Neural progenitor cell (in vitro differentiated cells): ENCODE measurements around the gene MOGAT1. TPM values are rescaled to one million over a fixed set of nuclear protein-coding genes. Genes with fewer than 3 reads are reported as not detected.

Experiments
- DNase-seq: peaks from one replicate; pipeline ENCODE4 v3.0.0-alpha.2; 2016; ENCODE audit warnings: low spot score
- H2AFZ ChIP-seq: fragments of 200-600 bp; sonication (generic); replicated peaks from 2 replicates; pipeline ENCODE4 v1.6.1; 2016; ENCODE audit warnings: antibody characterized with exemption
- H3F3A ChIP-seq: fragments of 200-600 bp; sonication (generic); 2 replicates; pipeline ENCODE4 v1.6.1; 2016; ENCODE audit warnings: antibody characterized with exemption, low read depth
- H3K27ac ChIP-seq: fragments of 200-600 bp; sonication (generic); 2 replicates; pipeline ENCODE4 v1.5.1; 2016; ENCODE audit warnings: mild to moderate bottlenecking
- H3K27me3 ChIP-seq: fragments of 200-600 bp; sonication (generic); 2 replicates; pipeline ENCODE4 v1.6.1; 2016; ENCODE audit warnings: mild to moderate bottlenecking, moderate library complexity
- H3K36me3 ChIP-seq: fragments of 200-600 bp; sonication (generic); 2 replicates; pipeline ENCODE4 v1.5.1; 2016
- H3K4me1 ChIP-seq: fragments of 200-600 bp; sonication (generic); 2 replicates; pipeline ENCODE4 v1.6.1; 2016; ENCODE audit warnings: mixed run types
- H3K4me2 ChIP-seq: fragments of 200-600 bp; sonication (generic); 2 replicates; pipeline ENCODE4 v1.6.1; 2016
- H3K4me3 ChIP-seq: fragments of 200-600 bp; sonication (generic); 2 replicates; pipeline ENCODE4 v1.5.1; 2016
- H3K79me2 ChIP-seq: fragments of 200-600 bp; sonication (generic); 2 replicates; pipeline ENCODE4 v1.6.1; 2016; ENCODE audit warnings: low read depth
- H3K9ac ChIP-seq: fragments of 200-600 bp; sonication (generic); 2 replicates; pipeline ENCODE4 v1.6.1; 2016
- H3K9me3 ChIP-seq: fragments of 200-600 bp; sonication (generic); 2 replicates; pipeline ENCODE4 v1.5.1; 2016; ENCODE audit warnings: low read depth
- H4K20me1 ChIP-seq: fragments of 200-600 bp; sonication (generic); 2 replicates; pipeline ENCODE4 v1.6.1; 2016; ENCODE audit warnings: low read depth
- H3K27ac Mint-ChIP-seq: 3 replicates; pipeline ENCODE4 v1.8.0; 2021; ENCODE audit warnings: mixed read lengths
- H3K27me3 Mint-ChIP-seq: 2 replicates; pipeline ENCODE4 v1.8.0; 2022; ENCODE audit warnings: low read depth, mild to moderate bottlenecking, inconsistent platforms, moderate library complexity, mixed read lengths; ENCODE audit not compliant: insufficient read depth
- H3K36me3 Mint-ChIP-seq: 3 replicates; pipeline ENCODE4 v1.8.0; 2021; ENCODE audit warnings: mixed read lengths
- H3K4me1 Mint-ChIP-seq: 3 replicates; pipeline ENCODE4 v1.8.0; 2021; ENCODE audit warnings: mixed read lengths
- H3K4me3 Mint-ChIP-seq: 3 replicates; pipeline ENCODE4 v1.8.0; 2021; ENCODE audit warnings: mild to moderate bottlenecking, moderate library complexity, mixed read lengths
- H3K9me3 Mint-ChIP-seq: 3 replicates; pipeline ENCODE4 v1.8.0; 2020; ENCODE audit warnings: mixed read lengths
- EZH2 ChIP-seq: fragments of 200-600 bp; sonication (generic); IDR thresholded peaks from 2 replicates; pipeline ENCODE4 v1.6.1; 2017; ENCODE audit warnings: antibody characterized with exemption, mild to moderate bottlenecking, moderate library complexity
- EZH2phosphoT487 ChIP-seq: fragments of 200-600 bp; sonication (generic); IDR thresholded peaks from 2 replicates; pipeline ENCODE4 v1.6.1; 2017; ENCODE audit warnings: antibody characterized with exemption
- total RNA-seq: library from RNA; depleted of rRNA; stranded (reverse); fragments of >200 nt; gene quantifications from 2 replicates; pipeline ENCODE4 v1.2.3, GENCODE V29; 2015; ENCODE audit warnings: low replicate concordance
- TF ChIP-seq, protein P1 (sequence below): fragments of 200-600 bp; sonication (generic); IDR thresholded peaks from 2 replicates; pipeline ENCODE4 v1.5.1; 2017; ENCODE audit warnings: antibody characterized with exemption, mild to moderate bottlenecking

MOGAT1 gene
- total RNA-seq, 1 donor from 2014 or later: 2.0 TPM

DNA sequence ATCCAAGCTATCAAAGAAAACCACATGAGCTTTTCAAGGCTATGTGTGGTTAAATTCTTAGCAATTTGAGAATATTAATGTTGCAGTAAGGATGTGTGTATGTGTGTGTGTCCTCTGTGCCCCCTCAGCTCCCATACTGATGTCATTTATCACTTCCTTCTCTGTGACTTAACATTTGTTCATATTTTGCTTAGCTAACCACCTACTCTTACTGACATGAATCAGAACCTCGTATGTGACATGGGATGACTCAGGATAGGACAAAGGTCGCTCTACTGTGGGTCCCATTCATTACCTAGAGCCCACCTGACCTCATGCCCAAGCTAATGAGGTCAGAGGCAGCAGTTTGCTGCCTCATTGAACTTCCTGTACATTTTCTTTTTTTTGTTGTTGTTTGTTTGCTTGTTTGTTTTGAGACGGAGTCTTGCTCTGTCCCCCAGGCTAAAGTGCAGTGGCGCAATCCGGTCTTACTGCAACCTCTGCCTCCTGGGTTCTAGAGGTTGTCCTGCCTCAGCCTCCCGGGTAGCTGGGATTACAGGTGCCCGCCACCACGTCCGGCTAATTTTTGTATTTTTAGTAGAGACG is 36.3 kb downstream of the MOGAT1 start:
- H3K79me2 ChIP-seq: no peaks in the 10 kb centered on the region
- no peak overlapping the region for H3K4me3 ChIP-seq
- Mint-ChIP-seq H3K4me1 (peaks cover 18% of the 10 kb centered on the region), H3K4me3 (no peak overlapping the region), H3K9me3 (no peaks in the 10 kb centered on the region), H3K27ac (no peak overlapping the region), H3K36me3 (no peaks in the 10 kb centered on the region), H3K27me3 (peaks cover 13% of the 10 kb centered on the region)
- no peak overlapping the region for H3K9ac ChIP-seq
- peaks cover 10% of the 10 kb centered on the region for H3F3A ChIP-seq
- peaks cover 8% of the 10 kb centered on the region for H3K4me1 ChIP-seq
- no peak overlapping the region for H2AFZ ChIP-seq
- H3K4me2 ChIP-seq: no peak overlapping the region
- H3K27me3 ChIP-seq: no peaks in the 10 kb centered on the region
- TF ChIP-seq EZH2phosphoT487 (no peak), EZH2 (no peak)
- TF ChIP-seq, protein P1, sequence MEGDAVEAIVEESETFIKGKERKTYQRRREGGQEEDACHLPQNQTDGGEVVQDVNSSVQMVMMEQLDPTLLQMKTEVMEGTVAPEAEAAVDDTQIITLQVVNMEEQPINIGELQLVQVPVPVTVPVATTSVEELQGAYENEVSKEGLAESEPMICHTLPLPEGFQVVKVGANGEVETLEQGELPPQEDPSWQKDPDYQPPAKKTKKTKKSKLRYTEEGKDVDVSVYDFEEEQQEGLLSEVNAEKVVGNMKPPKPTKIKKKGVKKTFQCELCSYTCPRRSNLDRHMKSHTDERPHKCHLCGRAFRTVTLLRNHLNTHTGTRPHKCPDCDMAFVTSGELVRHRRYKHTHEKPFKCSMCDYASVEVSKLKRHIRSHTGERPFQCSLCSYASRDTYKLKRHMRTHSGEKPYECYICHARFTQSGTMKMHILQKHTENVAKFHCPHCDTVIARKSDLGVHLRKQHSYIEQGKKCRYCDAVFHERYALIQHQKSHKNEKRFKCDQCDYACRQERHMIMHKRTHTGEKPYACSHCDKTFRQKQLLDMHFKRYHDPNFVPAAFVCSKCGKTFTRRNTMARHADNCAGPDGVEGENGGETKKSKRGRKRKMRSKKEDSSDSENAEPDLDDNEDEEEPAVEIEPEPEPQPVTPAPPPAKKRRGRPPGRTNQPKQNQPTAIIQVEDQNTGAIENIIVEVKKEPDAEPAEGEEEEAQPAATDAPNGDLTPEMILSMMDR: no peak
- H3K9me3 ChIP-seq: no peaks in the 10 kb centered on the region
- H3K36me3 ChIP-seq: no peaks in the 10 kb centered on the region
- H4K20me1 ChIP-seq: no peaks in the 10 kb centered on the region
- no peak for DNase-seq
- H3K27ac ChIP-seq: no peak overlapping the region

DNA sequence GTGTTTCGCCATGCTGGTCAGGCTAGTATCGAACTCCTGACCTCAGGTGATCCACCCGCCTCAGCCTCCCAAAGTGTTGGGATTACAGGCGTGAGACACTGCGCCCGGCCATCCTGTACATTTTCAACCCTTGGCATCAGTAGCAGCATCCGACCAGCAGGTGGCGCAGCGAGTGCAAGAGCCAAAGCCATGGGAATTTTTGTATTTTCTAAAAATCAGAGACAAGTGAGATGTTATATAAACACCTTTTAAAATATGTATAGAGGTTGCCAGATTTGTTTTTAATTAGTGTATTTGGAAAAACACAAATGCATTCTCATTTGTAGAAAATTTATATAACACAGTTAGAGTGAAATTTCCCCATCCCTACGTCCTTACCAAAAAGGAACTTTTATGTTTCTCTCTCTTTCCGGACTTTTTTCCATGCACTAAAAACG is 36.8 kb downstream of the MOGAT1 start:
- Mint-ChIP-seq H3K9me3 (no peaks in the 10 kb centered on the region), H3K4me1 (peaks cover 18% of the 10 kb centered on the region), H3K4me3 (no peak overlapping the region), H3K27ac (no peak overlapping the region), H3K36me3 (no peaks in the 10 kb centered on the region), H3K27me3 (peaks cover 13% of the 10 kb centered on the region)
- Histone ChIP-seq H4K20me1 (no peaks in the 10 kb centered on the region), H3K4me3 (no peak overlapping the region), H3F3A (peaks cover 10% of the 10 kb centered on the region), H2AFZ (no peak overlapping the region), H3K4me2 (no peak overlapping the region), H3K9ac (no peak overlapping the region), H3K36me3 (no peaks in the 10 kb centered on the region), H3K79me2 (no peaks in the 10 kb centered on the region), H3K4me1 (peaks cover 8% of the 10 kb centered on the region), H3K27me3 (no peaks in the 10 kb centered on the region), H3K27ac (no peak overlapping the region), H3K9me3 (no peaks in the 10 kb centered on the region)
- peak; percentile 79 for DNase-seq
- TF ChIP-seq EZH2: no peak
- TF ChIP-seq, protein P1: peak; percentile 99

DNA sequence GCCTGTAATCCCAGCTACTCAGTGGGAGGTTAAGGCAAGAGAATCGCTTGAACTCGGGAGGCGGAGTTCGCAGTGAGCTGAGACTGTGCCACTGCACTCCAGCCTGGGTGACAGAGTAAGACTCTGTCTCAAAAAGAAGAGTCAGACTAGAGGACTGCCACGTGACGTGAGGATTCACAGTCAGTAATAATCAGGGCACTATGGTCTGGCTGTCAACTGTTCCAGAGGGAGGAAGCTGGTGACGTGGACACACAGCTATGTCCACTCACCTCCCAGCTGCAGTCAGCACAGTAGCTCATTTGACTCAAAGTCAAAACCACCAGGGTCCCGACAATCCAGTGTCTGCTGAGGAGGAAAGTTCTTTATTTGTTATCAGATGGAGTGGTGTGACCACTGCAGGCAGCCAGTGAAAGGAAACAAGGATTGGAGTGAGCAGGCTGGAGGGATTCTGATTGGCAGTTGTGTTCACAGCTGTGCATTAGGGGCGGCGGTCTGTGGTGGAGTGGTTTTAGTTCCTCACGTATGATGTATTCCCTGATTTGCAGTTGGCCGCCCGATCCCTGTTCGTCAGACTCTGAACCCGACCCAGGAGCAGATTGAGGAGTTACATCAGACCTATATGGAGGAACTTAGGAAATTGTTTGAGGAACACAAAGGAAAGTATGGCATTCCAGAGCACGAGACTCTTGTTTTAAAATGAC is 37.9 kb downstream of the MOGAT1 start:
- DNase-seq: peak; percentile 53
- H3K4me2 ChIP-seq: peak overlapping the region; percentile 14

More for the DNA sequence above, 37.9 kb downstream of the MOGAT1 start:
- Mint-ChIP-seq H3K27me3 (peaks cover 13% of the 10 kb centered on the region), H3K4me3 (peak overlapping the region; percentile 50), H3K27ac (peak overlapping the region; percentile 84), H3K4me1 (peaks cover 18% of the 10 kb centered on the region), H3K36me3 (no peaks in the 10 kb centered on the region), H3K9me3 (no peaks in the 10 kb centered on the region)
- TF ChIP-seq EZH2phosphoT487 (no peak), EZH2 (no peak)
- TF ChIP-seq, protein P1: no peak
- H3K4me1 ChIP-seq: peaks cover 8% of the 10 kb centered on the region
- no peak overlapping the region for H3K9ac ChIP-seq
- peaks cover 10% of the 10 kb centered on the region for H3F3A ChIP-seq
- H3K79me2 ChIP-seq: no peaks in the 10 kb centered on the region
- H4K20me1 ChIP-seq: no peaks in the 10 kb centered on the region
- H3K4me3 ChIP-seq: no peak overlapping the region
- H2AFZ ChIP-seq: no peak overlapping the region
- no peaks in the 10 kb centered on the region for H3K36me3 ChIP-seq
- no peaks in the 10 kb centered on the region for H3K27me3 ChIP-seq
- H3K27ac ChIP-seq: no peak overlapping the region
- no peaks in the 10 kb centered on the region for H3K9me3 ChIP-seq
